Adrenal gland (tissue), 12 donors: Measurements from ENCODE around the gene RABGAP1. TPM values are rescaled to one million over a fixed set of nuclear protein-coding genes. Genes with fewer than 3 reads are reported as not detected.

Source experiments
- DNase-seq, 7 donors: peaks; one replicate each; pipeline ENCODE4 v3.0.0-alpha.2; 2019 to 2020
- H3K27ac ChIP-seq, 5 donors: fragments of 200-600 bp; sonication (generic) in 4 of 5; 1 replicate in 3 of 5; 2 replicates in 2 of 5; pipeline versions ENCODE4 v1.5.1 to v1.8.0; 2016 to 2020; ENCODE audit warnings: mild to moderate bottlenecking in 1 of 5
- H3K27me3 ChIP-seq: fragments of 200-600 bp; 2 replicates; pipeline ENCODE4 v1.8.0; 2021
- H3K36me3 ChIP-seq, 2 donors: fragments of 200-600 bp; replicated peaks in 1 of 2; 1 replicate in 1 of 2; 2 replicates in 1 of 2; pipeline versions ENCODE4 v1.5.1 to v1.8.0; 2018 to 2022
- H3K4me1 ChIP-seq, 2 donors: fragments of 200-600 bp; replicated peaks in 1 of 2; 1 replicate in 1 of 2; 2 replicates in 1 of 2; pipeline versions ENCODE4 v1.5.1 to v1.8.0; 2018 to 2021
- H3K4me3 ChIP-seq, 4 donors: fragments of 200-600 bp; sonication (generic) in 3 of 4; one replicate each; pipeline ENCODE4 v1.5.1; 2016 to 2018
- H3K9me3 ChIP-seq, 3 donors: fragments of 200-600 bp; sonication (generic) in 1 of 3; replicated peaks in 1 of 3; 1 replicate in 2 of 3; 2 replicates in 1 of 3; pipeline versions ENCODE4 v1.5.1 to v1.8.0; 2016 to 2021
- CTCF ChIP-seq, 6 experiments: fragments of 450-650 bp in 4 of 6; fragments of 200-600 bp in 2 of 6; sonication (generic) in 1 of 6; IDR thresholded peaks; 1 replicate in 5 of 6; 2 replicates in 1 of 6; pipeline versions ENCODE4 v1.5.1 to v1.8.0; 2016 to 2021; ENCODE audit warnings: antibody characterized with exemption in 6 of 6, mild to moderate bottlenecking in 2 of 6, moderate library complexity in 1 of 6
- POLR2A ChIP-seq, 2 donors: fragments of 450-650 bp; IDR thresholded peaks; one replicate each; pipeline ENCODE4 v1.6.1; 2017; ENCODE audit warnings: antibody characterized with exemption in 2 of 2, mild to moderate bottlenecking in 2 of 2, moderate library complexity in 1 of 2
- WGBS, 4 donors: extraction: QIAGEN DNeasy Blood & Tissue Kit in 2 of 4; methylation state at CpG; one replicate each; pipeline versions ENCODE4 v1.1.5 to v1.1.7; 2013 to 2017; 5-methylcytosine and 5-hydroxymethylcytosine counted together
- intact Hi-C, 2 donors: fragments of 100-400 bp; cut with DNase I; formaldehyde crosslinking; loops; one replicate each; pipeline versions ENCODE4 v1.14.1 to v1.15.0; 2022 to 2023
- polyA plus RNA-seq, 3 donors: library from polyadenylated mRNA; stranded (reverse); fragments of 200-250 nt in 2 of 3; fragments of 350-450 nt in 1 of 3; fragmentation: Illumina TruSeq in 1 of 3; extraction: RNeasy Lipid Tissue Mini Kit (QIAGEN cat#74804) in 1 of 3; gene quantifications; one replicate each; pipeline ENCODE4 v1.2.3, GENCODE V29; 2013 to 2014
- total RNA-seq, 9 donors: library from RNA; depleted of rRNA in 4 of 9; stranded (reverse); fragments of >200 nt in 4 of 9; fragments of 120-200 nt in 1 of 9; fragmentation: NEBNext Ultra II Directional in 1 of 9; extraction: Animal tissue kit (Norgen Biotek cat#: 25700) in 1 of 9; gene quantifications; one replicate each; pipeline versions ENCODE4 v1.1.0 to v1.2.4, GENCODE V29; 2013 to 2023
- donor health status: healthy with polysubstance abuse.
- donor health status: Bipolar disorder and iron deficiency.
- donor health status: DM: yes; HTN: yes; CAD: no.
- donor health status: DM: no; HTN: no; CAD: no.
- donor health status: DM: no; HTN: no; CAD: no.
- donor health status: DM: yes; HTN: yes; CAD: no.

The RABGAP1 gene
- total and polyA plus RNA-seq, 12 donors, result 8.5 to 62.3 (median 34.3) TPM

GRCh38 chr9:122929796-122930354 lies 10.9 kb upstream of the RABGAP1 start:
- TF ChIP-seq CTCF (IDR thresholded peaks at IDR 0.05) (no peak), POLR2A (IDR thresholded peaks at IDR 0.05) (no peak)
- Histone ChIP-seq H3K4me3 (peak overlapping the region in 1 of 4 donors; percentile 95), H3K27me3 (no peaks in the 10 kb centered on the region), H3K36me3 (no peaks in the 10 kb centered on the region), H3K9me3 (no peaks in the 10 kb centered on the region), H3K27ac (no peak overlapping the region), H3K4me1 (peaks cover 10 to 34% of the 10 kb centered on the region in 2 donors)
- intact Hi-C loops, result no loop called here
- 68 to 84% (median 73%) methylated on average over 1 of the region's 1 CpG for WGBS, 4 donors
- no peak for DNase-seq

GRCh38 chr9:122930541-122931225 lies 10.1 kb upstream of the RABGAP1 start:
- Histone ChIP-seq H3K4me1 (peaks cover 10 to 34% of the 10 kb centered on the region in 2 donors), H3K4me3 (peak overlapping the region; percentile 34 to 95 (median 52)), H3K27ac (peak overlapping the region in 4 of 5 donors; percentile 67 to 90 (median 81)), H3K36me3 (no peaks in the 10 kb centered on the region), H3K9me3 (no peaks in the 10 kb centered on the region), H3K27me3 (no peaks in the 10 kb centered on the region)
- TF ChIP-seq POLR2A (IDR thresholded peaks at IDR 0.05) (no peak), CTCF (IDR thresholded peaks at IDR 0.05) (no peak)
- 22 to 29% (median 24%) methylated on average over 9 to 10 of the region's 10 CpGs for WGBS, 4 donors
- no peak for DNase-seq
- intact Hi-C loops, result no loop called here

- no peaks in the 10 kb centered on the region for H3K9me3 ChIP-seq
- peak; percentile 94 to 97 (median 97) for DNase-seq
- 0 to 1% (median 1%) methylated on average over 26 to 51 of the region's 51 CpGs for WGBS, 4 donors
- peaks cover 10 to 34% of the 10 kb centered on the region in 2 donors for H3K4me1 ChIP-seq
- TF ChIP-seq POLR2A (IDR thresholded peaks at IDR 0.05), result peak; percentile 44 to 86
- TF ChIP-seq CTCF (IDR thresholded peaks at IDR 0.05), result no peak
- peak within 1 kb of the TSS; percentile 41 to 95 (median 60) for H3K4me3 ChIP-seq
- H3K27ac ChIP-seq, result peak within 1 kb of the TSS; percentile 55 to 90 (median 79)
- H3K36me3 ChIP-seq, result no peaks in the 10 kb centered on the region
- intact Hi-C loops, result no loop called here
- H3K27me3 ChIP-seq, result no peaks in the 10 kb centered on the region
These were observed 9.3 kb upstream of the RABGAP1 start, which contains the start of gene ZBTB26 for GRCh38 chr9:122931226-122932121. TSS of gene ZBTB26 (minus strand) at chr9:122931512. CDS start at chr9:122919934, 11,578 bp downstream.

- H3K27me3 ChIP-seq, result no peaks in the 10 kb centered on the region
- TF ChIP-seq CTCF (IDR thresholded peaks at IDR 0.05) (no peak), POLR2A (IDR thresholded peaks at IDR 0.05) (no peak)
- 96 to 98% (median 97%) methylated on average over 4 to 5 of the region's 5 CpGs for WGBS, 4 donors
- H3K9me3 ChIP-seq, result no peaks in the 10 kb centered on the region
- intact Hi-C loops, result no loop called here
- no peak for DNase-seq
- H3K4me1 ChIP-seq, result peaks cover 10 to 23% of the 10 kb centered on the region in 2 donors
- no peak overlapping the region for H3K4me3 ChIP-seq
- no peak overlapping the region for H3K27ac ChIP-seq
- no peaks in the 10 kb centered on the region for H3K36me3 ChIP-seq
These were observed 4.4 kb upstream of the RABGAP1 start for GRCh38 chr9:122936464-122936863.
